Epithelial cell of proximal tubule (primary cell): ENCODE data around the gene ACKR1. TPM values are rescaled to one million over a fixed set of nuclear protein-coding genes. Genes with fewer than 3 reads are reported as not detected.

Experiments
- DNase-seq: peaks from one replicate; pipeline ENCODE4 v3.0.0-alpha.2; 2011; ENCODE audit warnings: low read depth
- H3K4me3 ChIP-seq: 2 replicates; pipeline ENCODE4 v1.5.1; 2011; ENCODE audit warnings: low read depth, mild to moderate bottlenecking, low read length
- CTCF ChIP-seq: conservative IDR thresholded peaks from 2 replicates; pipeline ENCODE4 v1.5.1; 2012; ENCODE audit warnings: low read depth, mild to moderate bottlenecking, low read length
- total RNA-seq: library from RNA; depleted of rRNA; stranded (reverse); fragments of >200 nt; gene quantifications from 2 replicates; pipeline ENCODE4 v1.2.3, GENCODE V29; 2015

The ACKR1 gene
- total RNA-seq, 1 donor from 2014 or later: not detected

DNA sequence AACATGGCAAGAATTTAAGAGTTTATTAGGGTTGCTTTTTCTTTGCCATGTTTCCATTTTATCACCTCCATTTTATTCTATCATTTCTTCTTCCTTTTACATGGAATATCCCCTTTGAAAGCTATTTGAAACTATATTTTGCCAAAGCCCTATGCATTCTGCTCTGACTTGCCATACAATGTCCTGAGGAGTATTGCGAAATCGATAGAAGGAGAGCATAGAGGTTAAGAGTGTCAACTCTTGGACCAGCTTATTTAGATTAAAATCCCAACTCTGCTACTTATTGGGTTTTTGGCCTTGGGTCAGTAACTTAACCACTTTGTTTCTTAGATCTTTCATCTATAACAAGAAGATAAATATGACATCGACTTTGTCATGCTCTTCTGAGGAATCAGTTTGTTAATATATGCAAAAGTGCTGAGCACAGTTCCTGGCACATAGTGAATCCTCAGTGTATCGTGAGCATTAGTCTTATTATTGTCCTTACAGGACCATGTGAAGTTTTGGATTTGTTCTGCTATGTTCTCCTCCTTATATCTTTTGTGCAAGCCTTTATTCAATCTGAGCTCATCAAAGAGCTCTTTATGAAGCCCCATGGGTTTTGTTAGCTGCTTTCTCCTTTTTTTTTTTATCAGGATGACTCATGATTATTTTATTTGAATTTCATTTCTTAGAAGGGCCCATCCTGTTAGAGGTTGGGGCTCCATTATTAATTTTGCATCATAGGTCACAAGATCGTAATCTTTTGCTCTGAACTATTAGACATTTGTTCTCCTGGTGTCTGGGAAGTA lies 17.6 kb downstream of the ACKR1 start:
- H3K4me3 ChIP-seq: no peak overlapping the region
- DNase-seq: no peak
- TF ChIP-seq CTCF: no peak

DNA sequence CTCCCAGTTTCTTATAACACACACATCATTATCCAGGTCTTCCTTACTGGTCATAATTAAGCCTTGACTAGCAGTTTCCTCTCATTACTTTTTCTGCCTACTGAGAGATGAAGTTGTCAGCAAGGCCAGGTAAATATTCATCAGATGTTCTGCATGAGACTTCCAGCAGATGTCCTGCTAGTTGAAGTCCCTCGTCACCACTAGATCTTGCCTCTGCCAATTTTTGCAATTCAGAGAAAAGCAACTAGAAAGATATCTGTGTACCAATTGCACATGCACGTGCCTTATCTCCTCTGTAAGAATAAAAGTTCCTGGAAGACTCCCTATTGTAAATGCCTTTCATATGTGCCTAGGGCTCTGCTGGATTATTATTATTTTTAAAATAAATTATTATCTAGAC lies 18.3 kb downstream of the ACKR1 start:
- no peak for TF ChIP-seq CTCF
- DNase-seq: no peak
- H3K4me3 ChIP-seq: no peak overlapping the region

- no peak overlapping the region for H3K4me3 ChIP-seq
- DNase-seq: no peak
- TF ChIP-seq CTCF: no peak
Measured at GRCh38 chr1:159228554-159228953, 23.9 kb downstream of the ACKR1 start.

DNA sequence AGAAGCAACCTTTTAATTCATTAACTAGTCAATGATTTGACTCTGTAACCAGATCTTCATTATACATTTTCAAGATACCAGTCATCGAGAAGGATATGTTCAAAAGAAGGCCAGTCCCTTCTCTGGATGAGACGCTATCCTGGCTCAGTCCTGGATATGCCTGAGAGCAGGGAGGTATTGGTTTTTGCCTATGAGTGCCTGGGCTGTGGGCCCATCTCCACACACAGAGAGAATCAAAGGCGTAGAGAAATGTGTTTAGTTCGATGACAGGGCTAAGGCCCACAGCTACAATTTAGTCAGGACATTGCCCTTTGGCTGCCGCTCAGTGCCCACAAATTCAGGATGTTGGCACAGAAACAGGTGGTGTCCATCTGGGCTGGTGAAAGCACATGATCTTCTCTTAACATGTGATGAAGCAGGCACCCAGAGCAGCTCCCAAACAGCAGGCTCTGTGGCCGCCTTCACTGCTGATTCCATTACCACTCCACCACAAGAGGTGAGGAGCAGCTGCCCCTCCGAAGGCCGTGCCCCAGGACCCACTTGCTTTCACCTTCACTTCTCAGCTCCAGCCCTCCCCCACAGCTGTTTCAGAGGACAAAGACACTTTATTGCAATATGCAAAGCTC lies 24.7 kb downstream of the ACKR1 start:
- no peak for DNase-seq
- no peak for TF ChIP-seq CTCF
- H3K4me3 ChIP-seq: no peak overlapping the region

GRCh38 chr1:159229896-159230295 lies 25.2 kb downstream of the ACKR1 start:
- H3K4me3 ChIP-seq: no peak overlapping the region
- TF ChIP-seq CTCF: no peak
- no peak for DNase-seq

GRCh38 chr1:159239551-159240220 lies 35.0 kb downstream of the ACKR1 start:
- H3K4me3 ChIP-seq: no peak overlapping the region
- no peak for DNase-seq
- no peak for TF ChIP-seq CTCF
